HG03558 (cell line): Measurements from ENCODE around the gene TBPL2.

ENCODE experiments used
- ATAC-seq: cut with Tn5 transposase; IDR thresholded peaks from one replicate; pipeline ENCODE4 v1.9.1; 2021; ENCODE audit warnings: moderate number of reproducible peaks; ENCODE audit not compliant: unreplicated experiment; ENCODE audit errors: extremely low read depth

TBPL2 gene

DNA sequence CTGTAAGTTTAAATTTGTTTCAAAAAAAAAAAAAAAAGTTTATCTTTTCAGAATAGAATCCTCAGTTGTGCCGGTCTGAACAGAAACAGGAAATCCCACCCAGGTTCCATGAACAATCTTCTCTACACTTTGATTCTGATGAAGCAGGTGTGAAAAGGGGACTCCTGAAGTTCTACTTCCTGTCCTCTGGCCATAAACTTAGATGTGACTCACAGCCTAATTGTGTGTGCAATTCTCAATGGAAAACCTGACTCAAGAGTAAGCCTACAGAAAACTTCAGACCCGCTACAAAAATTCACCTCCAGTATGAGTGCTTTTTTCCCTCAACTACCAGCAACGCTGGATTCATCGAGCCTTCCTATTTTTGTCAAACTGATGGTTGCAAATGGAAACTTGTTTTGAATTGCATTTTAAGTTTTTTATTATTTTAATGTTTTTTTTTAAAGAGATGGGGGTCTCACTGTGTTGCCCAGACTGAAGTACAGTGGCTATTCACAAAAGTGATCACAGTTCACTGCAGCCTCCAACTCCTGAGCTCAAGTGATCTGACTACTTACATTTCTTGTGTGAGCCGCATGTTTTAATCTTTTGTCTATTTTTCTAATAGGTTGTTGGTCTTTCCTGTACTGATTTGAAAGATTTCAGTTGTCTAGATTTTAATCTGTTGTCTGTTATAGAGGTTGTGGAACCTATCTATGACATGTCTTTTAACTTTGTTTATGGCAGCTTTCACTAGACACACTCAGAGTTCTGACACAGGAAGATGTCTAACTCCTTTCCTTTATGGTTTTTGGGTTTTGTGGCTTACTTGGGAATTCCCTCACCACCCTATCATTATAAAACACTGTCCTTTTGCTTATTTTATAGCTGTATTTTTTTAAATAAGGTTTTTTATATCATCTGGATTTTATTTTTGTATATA, 66.4 kb downstream of the TBPL2 start:
- no peak for ATAC-seq

DNA sequence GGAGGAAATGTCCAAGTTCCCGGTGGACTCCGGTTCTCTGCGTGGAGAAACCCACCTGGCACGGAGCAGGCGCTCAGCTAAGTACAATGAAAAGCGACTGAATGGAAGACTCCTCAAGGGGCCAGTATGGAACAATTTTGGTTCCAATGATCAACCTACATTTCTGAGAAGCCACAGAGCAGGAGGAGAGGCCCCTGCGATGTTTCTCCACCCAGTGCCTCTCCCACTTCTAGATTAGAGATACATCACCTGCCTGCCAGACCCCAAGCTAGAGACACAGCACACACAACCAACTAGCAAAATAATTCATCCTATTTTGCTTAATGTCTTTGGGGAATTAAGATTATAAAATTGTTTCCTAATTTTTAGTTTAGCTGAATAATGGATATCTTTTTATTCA, 67.6 kb downstream of the TBPL2 start:
- ATAC-seq, result no peak

DNA sequence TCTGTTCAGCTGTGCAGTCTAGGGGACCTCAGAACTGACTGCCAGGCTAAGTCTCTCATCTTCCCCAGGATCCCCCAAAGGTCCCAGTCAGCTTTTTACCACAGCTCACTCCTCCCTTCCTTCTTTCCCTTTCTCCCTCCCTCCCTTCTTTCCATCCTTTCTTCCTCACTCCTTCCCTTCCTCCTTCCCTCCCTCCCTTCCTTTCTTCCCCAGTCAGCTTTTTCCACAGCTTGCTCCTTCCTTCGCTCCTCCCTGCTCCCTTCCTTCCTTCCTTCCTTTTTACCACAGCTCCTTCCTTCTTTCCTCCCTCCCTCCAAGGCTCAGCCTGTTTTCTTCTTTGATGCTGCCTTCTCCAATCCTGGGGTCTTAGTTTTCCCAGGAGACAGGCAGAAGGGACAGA, 68.0 kb downstream of the TBPL2 start:
- no peak for ATAC-seq

DNA sequence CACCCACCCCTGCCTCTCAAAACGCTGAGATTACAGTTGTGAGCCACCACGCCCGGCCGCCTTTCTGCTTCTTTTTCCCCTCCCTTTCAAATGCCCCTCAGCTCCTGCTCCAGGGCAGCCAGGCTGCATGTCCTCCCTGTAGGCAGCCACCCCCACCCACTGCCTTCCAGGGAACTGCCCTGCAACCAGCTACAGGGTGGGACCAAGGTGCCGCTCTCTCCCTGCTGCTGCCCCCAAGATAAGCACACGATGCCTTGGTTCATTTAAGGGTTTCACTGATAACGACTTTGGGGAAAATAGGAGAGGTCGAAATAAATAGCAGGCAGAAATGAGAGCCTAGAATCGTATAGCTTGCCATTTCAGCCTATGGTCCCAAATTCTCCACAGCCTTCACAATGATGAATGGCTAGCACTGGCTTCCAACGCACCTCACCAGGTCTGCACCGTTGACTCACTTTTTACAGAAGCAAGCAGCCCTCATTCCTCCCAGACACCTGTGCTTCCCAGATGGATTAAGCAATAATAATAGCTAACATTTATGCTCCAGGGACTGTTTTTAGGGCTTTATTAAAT, 69.4 kb downstream of the TBPL2 start:
- ATAC-seq, result no peak

DNA sequence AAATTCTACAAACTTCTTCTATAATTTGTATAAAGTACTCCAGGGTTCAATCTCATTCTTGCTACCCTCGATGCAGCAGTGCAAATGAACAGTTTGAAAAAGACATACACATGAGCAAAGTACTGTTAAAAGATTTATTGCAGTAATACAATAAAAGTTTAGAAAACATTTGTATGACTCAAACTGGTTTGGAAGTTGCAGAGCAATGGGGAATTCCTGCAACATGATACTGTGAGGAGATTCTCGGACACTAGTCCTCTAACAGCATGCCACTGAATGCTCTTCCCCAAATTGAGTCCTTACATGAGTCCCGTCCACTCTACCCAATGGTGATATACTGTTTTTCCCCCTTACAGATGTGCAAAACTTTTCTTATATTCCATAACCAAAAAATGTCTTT, 74.1 kb downstream of the TBPL2 start:
- no peak for ATAC-seq
